ENCODE measurements around the gene SHANK1.

Gene SHANK1

DNA sequence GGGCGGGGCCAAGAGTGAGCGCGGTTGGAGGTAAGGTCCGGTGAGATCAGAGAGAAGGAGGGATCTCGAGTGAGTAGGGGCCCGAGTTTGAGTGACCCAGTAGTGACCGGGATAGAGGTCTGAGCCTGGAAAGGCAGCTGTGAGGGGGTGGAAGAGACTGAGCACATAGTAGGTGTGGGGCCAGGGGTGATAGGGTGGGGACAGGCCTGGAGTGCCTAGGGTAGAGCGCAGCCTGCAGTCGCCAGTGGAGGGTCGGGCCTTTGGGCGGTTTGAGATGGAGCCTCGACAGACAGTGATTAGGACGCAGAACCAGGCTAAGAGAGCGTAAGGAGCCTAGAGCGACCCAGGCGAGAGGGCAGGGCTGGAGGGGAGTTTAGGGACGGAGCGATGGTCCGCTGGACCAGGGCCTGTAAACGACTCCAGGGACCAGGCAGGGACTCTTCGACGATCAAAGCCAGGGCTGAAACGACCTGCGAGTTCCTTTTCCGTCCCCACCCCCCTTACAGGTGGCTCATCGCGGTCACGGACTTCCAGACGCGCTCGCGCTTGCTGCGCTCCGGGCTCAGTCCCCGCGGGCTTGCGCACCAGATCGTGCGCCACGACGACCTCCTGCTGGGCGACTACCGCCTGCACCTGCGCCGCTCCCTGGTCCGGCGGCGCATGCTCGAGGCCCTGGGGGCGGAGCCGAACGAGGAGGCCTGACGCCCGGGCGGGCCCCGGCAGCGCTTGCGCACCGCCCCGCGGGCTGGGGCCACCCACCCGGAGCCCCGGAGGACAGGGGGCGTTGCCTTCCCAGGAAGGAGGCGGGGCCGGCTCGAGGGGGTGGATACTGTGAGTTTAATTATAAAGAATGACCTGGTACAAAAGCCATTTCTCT, 60.9 kb downstream of the SHANK1 start:
- peak; percentile 13 to 51 for DNase-seq

DNA sequence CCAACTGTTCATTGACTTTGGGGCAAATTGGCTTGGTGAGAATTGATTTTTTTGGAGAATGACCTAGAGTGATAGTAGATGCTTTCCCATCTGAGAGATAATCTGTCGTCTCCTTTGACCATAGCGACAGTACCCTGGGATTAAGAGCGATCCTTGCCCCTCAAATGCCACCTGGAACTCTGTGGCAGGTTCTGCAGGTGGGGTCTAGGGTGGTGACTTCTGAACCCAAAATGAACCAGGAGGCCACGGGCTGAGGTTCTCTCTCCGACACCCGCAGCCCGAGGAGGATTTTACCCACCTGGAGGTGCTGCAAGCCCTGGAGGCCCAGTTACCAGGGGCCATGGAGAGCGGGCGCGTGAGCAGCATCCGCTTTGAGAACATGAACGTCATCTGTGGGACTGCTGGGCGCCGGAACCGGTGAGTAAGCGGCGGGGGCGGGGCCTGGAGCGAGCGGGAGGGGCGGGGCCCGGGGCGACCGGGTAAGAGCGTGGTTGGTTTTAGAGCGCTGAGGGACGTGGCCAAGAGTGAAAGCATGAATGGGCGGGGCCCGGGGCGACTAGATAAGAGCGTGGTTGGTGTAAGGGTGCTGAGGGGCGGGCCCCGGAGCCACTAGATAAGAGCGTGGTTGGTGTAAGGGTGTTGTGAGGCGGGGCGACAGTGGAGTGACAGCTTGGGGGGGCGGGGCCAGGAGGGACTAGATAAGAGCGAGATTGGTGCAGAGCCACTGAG, 61.7 kb downstream of the SHANK1 start:
- peak; percentile 80 to 89 for DNase-seq

DNA sequence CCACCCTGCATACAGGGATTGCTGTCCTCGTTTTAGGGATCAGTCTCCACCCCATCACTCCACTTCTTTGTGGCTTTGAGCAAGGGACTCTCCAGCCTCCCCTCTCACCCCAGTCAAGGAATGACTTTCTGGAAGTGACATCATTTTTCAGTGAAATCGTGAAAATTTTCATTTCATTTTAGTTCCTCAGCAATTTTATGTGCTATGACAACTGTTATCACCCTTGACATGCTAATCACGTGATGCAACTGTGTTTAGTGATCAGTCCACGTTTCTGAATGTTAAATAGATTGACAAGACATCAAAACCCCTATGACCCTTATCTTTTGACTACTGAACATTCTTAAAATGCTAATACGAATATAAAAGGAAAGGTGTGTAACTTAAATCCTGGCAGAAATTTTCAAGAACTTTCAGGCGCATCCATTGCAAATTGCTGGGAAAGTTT, 62.4 kb downstream of the SHANK1 start:
- DNase-seq = no peak

DNA sequence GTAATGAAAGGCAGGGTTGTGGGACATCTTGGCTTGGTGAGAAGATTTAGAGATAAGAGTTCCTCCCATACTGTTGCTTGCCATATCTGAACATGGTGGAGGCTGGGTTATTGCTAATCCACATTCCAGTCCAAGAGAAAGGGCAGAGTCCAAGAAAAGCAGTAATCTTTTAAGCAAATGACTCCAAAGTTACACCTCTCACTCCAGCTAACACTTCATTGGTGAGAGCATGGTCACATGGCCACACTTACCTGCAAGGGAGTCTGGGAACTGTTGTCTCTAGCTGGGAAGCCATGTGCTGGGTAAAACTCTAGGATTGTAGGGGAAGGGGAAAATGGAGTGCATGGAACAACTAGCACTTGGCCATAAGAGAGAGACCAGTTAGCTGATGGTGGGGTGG, 64.7 kb downstream of the SHANK1 start:
- no peak for DNase-seq

DNA sequence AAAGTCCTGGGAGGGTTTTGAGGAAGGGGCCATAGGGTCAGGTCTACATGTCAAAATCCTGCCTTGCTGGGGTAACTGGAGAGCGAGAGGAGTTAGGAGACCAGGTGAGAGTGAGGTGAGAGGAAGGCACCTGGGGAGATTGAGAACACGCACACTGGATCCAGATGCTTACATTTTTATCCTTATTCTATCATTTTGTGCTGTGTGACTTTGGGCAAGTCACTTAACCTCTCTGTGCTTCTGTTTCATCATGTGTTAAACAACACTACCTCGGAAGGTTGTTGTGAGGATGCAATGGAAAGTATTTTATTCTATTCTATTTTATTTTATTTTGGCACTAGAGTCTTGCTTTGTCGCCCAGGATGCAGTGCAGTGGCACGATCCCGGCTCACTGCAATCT, 66.9 kb downstream of the SHANK1 start:
- DNase-seq = no peak

DNA sequence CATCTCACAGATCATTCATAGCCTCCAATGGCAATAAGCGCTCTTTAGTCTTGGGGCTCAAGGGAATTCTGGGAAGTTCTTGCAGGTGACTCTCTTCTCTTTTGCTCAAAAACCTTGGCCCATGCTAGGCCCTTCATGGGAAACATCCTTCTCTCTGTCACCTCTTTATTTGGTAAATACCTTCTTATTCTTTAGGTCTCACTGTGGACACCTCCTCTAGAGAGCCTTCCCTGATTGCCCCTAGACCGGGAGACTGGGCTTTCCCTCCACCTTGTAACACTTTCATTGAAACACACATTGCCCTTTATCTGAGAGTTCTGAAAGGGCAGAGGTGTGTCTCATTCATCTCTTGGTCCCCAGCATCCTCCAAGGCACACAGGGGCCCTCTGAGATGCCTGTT, 68.4 kb downstream of the SHANK1 start:
- no peak for DNase-seq

DNA sequence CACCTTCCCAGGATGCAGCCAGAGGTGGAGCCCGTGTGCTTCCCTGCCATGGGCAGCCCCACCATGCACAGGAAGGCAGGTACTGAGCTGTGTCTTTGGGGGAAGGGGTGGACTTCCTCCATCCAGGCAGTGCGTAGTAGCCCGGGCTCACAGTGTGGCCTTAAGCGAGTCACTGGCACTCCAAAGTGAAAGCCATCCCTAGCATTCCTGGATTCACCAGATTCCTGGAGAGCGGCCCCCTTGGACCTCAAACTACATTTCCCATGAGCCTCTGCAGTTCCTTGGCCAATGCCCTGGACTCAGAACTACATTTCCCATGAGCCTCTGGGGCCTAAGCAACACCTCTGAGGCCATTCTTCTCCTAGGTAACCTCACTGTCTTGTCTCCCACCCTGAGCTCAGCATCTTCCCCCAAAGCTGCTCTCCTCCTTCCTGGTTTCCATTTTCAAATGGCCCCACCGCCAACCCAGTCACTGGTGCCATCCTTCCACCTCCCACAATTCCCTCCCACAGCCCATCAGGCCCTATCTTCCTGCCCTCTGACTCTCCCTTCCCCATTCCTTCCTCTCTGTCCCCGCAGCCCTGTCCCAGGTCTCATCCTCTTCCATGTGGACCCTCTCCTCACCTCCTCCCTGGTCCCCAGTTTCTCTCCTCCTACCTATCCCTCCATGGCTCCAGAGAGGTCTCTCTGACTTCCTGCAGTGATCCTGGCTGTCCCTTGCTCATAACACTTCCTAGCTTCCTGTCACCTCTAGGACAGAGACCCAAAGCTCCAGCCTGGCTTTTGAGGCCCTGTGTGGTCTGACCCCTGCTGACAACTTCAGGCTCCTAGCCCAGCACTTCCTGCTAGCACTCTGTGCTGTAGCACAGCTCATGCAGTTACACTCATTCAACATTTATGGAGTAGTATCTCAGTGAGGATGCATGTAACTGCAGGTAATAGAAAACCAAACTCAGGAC, 69.9 kb downstream of the SHANK1 start, which contains the start of gene C19orf81:
C19orf81 (plus strand) TSS at position 13 of the 959 bp plus-strand sequence; CDS start at position 13, 0 bp downstream.
- DNase-seq = no peak

DNA sequence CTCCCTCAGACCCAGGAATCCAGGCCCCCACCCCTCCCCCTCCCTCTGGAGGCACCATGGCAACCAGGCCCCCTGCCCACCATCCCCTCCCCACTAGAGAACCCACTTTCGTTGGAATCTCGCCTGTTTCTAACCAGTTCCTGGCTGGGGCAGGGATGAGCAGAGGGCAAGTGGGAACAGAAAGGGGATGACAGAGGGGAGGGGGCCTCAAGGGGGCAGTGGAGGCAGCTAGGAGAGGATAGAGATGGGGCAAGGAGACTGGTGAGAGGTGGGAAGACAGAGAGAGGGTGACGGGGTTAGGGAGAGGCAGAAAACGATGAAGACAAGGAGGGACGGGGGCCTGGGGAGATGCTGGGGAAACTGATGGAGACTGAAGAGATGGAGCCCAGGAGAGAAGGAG, 70.9 kb downstream of the SHANK1 start:
- DNase-seq = no peak

DNA sequence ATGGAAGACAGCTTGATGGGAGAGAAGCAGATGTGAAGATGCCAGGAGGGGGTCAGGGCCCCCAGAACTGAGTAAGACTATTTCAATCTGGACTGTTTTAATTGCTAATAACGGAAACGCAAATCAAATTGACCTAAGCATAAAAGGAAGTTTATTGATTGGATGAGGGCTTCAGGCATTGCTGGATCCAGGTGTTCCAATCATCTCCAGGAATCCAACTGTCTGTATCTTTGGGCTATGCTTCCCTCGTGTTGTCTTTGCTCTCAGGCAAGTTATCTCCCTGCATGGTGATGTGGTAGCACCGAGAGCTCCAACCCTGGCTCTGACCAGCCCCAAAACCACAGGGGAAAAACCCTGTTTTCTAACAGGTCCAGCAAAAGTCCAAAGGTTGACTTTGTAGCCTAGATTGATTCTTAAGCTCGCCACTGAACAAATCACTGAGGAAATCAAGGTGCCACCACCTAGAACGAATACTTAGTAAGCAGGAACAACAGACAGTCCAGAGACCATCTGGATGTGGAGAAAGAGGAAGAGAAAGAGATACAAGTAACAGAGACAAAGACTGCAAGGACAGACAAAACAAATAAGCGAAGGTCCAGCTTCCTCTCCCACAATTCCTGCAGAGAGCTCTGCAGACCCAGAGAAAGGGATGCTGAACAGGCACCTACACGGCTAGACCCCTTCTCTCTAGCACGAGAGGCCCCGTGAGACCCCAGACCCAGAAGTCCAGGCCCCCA, 71.6 kb downstream of the SHANK1 start:
- no peak for DNase-seq

DNA sequence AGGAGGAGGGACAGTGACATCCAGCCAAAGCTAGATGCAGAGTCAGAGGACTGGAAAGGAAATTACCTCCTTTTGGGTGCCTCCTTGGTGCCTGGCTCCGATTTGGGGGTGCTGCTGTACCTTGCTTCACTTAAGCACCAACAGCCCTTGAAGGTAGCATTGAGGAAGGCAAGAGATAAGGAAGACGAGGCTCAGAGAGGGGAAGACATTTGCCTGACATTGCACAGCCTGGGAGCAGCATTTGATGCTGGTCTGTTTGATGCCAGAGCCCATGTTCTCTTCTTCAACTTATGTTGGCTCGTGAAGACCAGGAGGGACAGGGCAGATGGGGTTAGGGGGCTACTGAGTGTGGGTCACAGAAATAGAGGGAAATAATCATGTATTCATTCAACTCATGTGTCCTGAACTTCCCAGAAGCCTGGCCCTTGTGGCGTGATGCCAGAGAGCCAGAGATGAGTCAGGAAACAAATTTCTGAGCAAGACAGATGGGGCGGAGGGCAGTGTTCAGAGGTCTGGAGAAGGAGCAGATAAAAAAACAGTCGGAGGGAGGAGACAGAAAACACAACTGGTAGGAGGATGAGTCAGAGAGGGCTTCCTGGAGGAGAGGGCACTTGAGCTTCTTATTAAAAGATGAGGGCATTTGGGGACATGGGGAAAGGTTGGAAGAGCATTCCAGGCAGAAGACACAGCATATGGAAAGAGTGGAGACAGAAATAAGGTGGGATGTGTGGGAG, 73.4 kb downstream of the SHANK1 start:
- no peak for DNase-seq

DNA sequence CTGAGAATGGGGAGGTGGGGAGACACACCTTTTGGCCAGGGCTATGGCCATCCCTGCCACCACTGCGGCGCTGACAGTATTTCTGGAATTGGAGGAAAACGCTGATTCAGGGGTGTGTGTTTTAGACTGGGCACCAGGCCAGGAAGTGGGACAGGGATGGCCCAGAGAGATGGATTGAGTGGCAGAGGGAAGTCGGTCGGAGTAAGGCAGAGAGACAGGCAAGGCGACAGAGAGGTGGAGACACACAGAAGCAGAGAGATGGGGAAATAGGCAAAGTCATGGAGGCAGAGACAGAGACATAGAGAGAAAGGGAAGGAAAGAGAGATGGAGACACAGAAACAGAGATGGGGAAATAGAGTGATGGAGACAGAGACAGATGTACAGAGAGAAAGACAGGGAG, 74.5 kb downstream of the SHANK1 start:
- DNase-seq = no peak

DNA sequence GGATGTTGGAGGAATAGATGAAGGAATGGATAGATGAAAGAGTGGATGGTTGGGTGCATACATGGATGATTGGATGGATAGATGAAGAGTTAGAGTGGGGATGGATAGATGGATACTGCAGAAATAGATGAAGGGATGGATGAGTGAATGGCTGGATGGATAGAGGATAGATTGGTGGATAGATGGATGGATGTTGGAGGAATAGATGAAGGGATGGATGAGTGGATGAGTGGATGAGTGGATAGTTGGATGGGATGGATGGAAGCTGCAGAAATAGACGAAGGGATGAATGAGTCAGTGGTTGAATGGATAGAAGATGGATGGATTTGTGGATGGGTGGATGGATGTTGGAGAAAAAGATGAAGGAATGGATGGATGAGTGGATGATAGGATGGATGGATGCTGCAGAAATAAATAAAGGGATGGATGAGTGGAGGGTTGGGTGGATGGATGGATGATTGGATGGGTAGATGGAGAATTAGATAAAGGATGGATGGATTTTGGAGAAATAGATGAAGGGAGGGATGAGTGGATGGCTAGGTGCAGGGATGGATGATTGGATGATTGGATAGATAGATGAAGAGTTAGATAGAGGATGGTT, 75.2 kb downstream of the SHANK1 start:
- no peak for DNase-seq

DNA sequence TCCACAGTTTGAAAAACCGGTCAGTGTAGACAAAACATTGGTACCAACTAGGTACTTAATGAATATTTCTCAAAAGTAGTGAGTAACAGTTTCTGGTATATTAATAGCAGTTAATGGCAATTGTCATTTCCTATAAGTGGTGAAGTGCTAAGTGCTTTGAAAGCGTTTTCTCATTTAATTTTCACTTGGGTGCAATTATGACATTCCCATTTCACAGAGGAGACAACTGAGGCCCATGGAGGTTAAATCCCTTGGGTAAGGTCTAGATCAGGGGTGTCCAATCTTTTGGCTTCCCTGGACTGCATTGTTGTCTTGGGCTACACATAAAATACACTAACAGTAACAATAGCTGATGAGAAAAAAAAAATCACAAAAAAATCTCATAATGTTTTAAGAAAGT, 79.2 kb downstream of the SHANK1 start:
- DNase-seq = no peak

DNA sequence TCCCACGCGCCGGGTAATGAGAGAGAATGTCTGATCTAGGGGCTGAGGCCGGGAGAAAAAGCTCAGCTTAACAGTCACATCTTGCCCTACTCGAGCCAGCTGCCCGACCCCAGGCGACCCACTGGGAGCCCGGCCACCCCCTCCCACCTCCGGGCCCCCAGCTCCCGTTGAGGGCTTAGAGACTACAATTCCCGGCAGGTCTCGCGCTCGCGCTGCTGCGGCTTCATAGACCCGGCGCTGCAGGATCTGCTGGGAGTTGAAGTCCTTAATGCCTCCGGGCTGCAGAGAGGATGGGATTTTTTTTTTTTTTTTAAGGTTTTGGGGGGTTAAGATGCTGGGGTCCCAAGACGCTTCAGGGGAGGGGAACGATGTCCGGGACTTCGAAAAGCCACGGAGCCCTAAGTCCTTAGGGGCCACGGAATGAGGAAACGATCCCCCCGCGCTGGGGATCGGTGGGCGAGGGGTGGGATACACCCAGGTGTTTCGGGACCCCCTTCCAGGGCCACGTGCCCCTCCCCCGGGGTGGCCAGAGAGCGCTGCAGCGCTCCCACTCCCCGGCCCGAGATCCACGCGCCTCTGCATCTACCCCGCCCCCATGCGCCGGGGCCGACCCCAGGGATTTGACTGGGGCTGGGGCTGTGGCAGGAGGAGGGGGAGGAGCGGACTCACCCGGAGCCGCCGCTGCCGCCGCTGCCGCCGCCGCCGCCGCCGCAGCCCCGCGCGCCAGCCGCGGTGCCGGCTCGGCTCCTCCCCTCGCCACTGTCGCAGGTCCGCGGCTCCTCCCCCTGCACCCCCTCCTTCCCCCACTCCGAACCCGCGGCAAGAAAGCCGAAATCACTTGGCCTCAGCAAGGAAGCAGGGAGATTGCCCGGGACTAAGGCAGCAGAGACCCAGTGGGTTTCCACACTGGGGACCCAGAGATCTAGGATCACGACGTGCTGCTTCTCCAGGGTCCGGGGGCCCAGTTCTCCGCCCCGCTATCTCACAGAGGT, 80.2 kb downstream of the SHANK1 start, which contains the start of gene SYT3:
SYT3 (minus strand) TSS at position 761 of the 992 bp plus-strand sequence. CDS start 2,470 bp downstream, outside the sequence.
- peak in 1 of 2 donors; percentile 3 for DNase-seq

DNA sequence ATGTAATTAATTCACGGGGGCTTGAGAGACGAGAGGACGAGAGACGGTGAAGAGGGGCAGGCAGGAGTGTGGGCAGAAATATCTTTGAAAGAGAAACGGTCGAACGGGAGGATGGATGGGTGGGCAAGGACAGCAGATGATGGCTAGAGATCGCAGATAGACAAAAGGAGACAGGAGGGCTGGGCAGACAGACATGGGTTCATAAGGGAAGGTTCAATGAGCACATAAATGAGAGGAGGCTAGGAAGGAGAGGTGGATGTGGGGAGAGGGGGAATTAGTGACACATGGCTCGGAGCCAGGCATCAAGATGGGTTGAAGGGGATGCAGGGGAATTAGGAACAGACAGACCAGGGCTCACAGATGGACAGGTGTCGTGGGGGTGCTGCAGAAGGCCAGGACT, 81.0 kb downstream of the SHANK1 start:
- no peak for DNase-seq

DNA sequence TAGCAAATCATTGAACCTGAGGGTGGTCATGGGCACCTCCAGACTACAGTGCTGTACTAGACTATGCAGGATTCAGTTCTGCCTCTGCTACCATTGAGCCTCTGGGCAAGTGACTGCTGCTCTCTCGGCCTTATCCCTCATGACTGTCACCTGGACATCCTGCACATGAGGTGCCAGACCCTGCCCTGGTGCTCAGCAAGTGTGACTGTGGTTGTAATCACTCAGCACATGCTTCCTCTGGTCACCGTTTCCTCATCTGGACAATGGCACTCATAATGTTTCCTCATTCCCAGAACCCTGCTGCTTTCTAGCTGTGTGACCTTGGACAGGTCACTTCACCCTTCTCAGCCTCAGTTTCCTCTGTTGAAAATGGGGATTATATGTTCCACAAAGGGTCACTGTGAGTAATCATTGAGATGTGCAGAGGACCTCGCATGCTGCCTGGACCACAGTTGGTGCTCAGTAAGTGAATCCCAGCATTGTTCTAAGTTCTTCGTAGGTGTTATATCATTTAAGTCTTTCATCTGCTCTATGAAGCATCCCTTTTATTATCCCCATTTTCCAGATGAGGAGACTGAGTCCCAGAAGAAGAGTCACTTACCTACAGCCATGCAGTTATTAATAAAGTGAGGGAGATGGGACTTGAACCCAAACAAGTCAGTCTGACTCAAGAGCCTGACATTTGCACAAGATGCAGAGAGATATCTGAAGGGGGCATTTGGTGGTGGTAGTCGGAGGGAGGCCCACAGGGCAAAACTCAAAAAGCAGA, 83.1 kb downstream of the SHANK1 start:
- no peak for DNase-seq

DNA sequence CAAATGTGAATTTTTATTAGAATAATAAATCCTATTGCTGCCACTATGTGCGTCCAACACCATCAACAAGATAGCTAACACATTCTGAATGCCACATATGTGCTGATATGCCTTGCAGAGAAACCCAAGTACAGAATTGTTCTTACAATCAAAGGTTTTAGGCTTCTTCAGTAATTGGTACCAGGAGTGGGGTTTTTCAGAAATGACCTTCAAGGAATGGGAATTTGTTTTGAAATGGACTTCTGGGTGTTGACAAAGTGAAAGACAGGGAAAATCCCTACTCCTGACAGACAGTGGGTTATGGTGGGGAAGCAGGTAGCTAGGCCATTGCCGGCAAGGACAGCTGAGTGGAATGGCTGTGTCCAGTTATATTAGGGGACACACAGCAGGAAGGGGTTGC, 85.6 kb downstream of the SHANK1 start:
- DNase-seq = no peak

DNA sequence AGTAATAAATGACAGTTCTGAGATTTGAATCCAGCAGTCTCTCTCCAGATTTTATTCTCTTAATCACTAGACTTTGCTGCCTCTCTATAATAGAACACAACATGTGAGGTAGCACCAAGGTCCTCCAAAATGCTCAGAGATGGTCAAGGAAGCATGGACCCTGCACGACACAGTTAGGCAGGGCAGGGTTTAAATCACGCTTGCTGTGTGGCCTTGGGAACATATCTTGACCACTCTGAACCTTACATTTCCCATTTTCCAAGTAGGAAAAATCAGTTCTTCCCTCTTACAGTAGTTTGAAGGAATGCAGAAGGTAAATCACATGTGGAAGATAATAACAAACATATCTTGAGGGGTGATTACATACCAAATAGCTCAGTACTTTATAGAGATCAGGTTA, 86.2 kb downstream of the SHANK1 start:
- DNase-seq = no peak

All from inflammatory macrophage (primary cell).